HepG2 (cell line): ENCODE results near the gene NFKBIA. TPM values are rescaled to one million over a fixed set of nuclear protein-coding genes. Genes with fewer than 3 reads are reported as not detected.
A peak's percentile ranks its signal among the peaks of the same experiment; 100 is the strongest.

Experiments used
- CC2D1A ChIP-seq: sonication (generic); formaldehyde crosslinking; IDR thresholded peaks from 2 replicates; pipeline ENCODE4 v1.8.1; 2023; ENCODE audit warnings: mild to moderate bottlenecking, missing genetic modification reagents
- DR1 ChIP-seq: sonication (generic); formaldehyde crosslinking; IDR thresholded peaks from 2 replicates; pipeline ENCODE4 v1.8.0; 2021; ENCODE audit warnings: mild to moderate bottlenecking, missing genetic modification reagents, inconsistent platforms
- GLI4 ChIP-seq: sonication (generic); formaldehyde crosslinking; IDR thresholded peaks from 2 replicates; pipeline ENCODE4 v1.5.1; 2020; ENCODE audit warnings: missing genetic modification reagents, mild to moderate bottlenecking, moderate library complexity, borderline replicate concordance
- MBD4 ChIP-seq: IDR thresholded peaks from 2 replicates; pipeline ENCODE4 v1.6.1; 2012; ENCODE audit warnings: low read length, inconsistent platforms, borderline replicate concordance
- MLX ChIP-seq: IDR thresholded peaks from 2 replicates; pipeline ENCODE4 v1.6.1; 2016
- NFATC3 ChIP-seq: sonication (generic); formaldehyde crosslinking; IDR thresholded peaks from 2 replicates; pipeline ENCODE4 v1.5.1; 2020; ENCODE audit warnings: mild to moderate bottlenecking, missing genetic modification reagents
- POLR2AphosphoS5 ChIP-seq: IDR thresholded peaks from 2 replicates; pipeline ENCODE4 v1.6.1; 2012; ENCODE audit warnings: low read depth, low read length
- SAFB2 ChIP-seq: sonication (generic); formaldehyde crosslinking; IDR thresholded peaks from 2 replicates; pipeline ENCODE4 v1.5.1; 2020; ENCODE audit warnings: missing genetic modification reagents, low read depth, mild to moderate bottlenecking, borderline replicate concordance
- XRCC5 ChIP-seq: fragments of 200-400 bp; formaldehyde crosslinking; optimal IDR thresholded peaks from 2 replicates; pipeline ENCODE3; 2017; ENCODE audit warnings: mild to moderate bottlenecking, low read length
- ZBTB8A ChIP-seq: sonication (generic); formaldehyde crosslinking; IDR thresholded peaks from 2 replicates; pipeline ENCODE4 v1.4.0; 2020; ENCODE audit warnings: mild to moderate bottlenecking, low read depth, missing genetic modification reagents, borderline replicate concordance
- ZNF503 ChIP-seq: sonication (generic); formaldehyde crosslinking; IDR thresholded peaks from 2 replicates; pipeline ENCODE4 v1.4.0; 2020; ENCODE audit warnings: missing genetic modification reagents
- ZNF761 ChIP-seq: sonication (generic); formaldehyde crosslinking; conservative IDR thresholded peaks from 2 replicates; pipeline ENCODE4 v1.4.0; 2020; ENCODE audit warnings: mild to moderate bottlenecking, missing genetic modification reagents
- ZSCAN20 ChIP-seq: sonication (generic); formaldehyde crosslinking; IDR thresholded peaks from 2 replicates; pipeline ENCODE4 v1.4.0; 2020; ENCODE audit warnings: missing genetic modification reagents, mild to moderate bottlenecking, borderline replicate concordance
- ZSCAN29 ChIP-seq: sonication (generic); formaldehyde crosslinking; conservative IDR thresholded peaks from 2 replicates; pipeline ENCODE4 v1.4.0; 2020; ENCODE audit warnings: mild to moderate bottlenecking, missing genetic modification reagents
- polyA plus RNA-seq, 8 experiments: library from polyadenylated mRNA; depleted of rRNA in 3 of 8; stranded (reverse) in 7 of 8; unstranded in 1 of 8; fragments of >200 nt; fragmentation: Illumina TruSeq in 4 of 8; extraction: Trizol in 4 of 8; gene quantifications; 2 replicates each; pipeline versions ENCODE4 v1.2.1 to v1.2.3, GENCODE V29; 2011 to 2016; ENCODE audit warnings: low read depth in 4 of 8, missing spikeins in 1 of 8, mixed read lengths in 1 of 8; ENCODE audit not compliant: insufficient read depth in 1 of 8
- total RNA-seq, 5 experiments: library from RNA; depleted of rRNA; stranded (reverse); fragments of >200 nt; fragmentation: Illumina TruSeq; extraction: Trizol; gene quantifications; 2 replicates each; pipeline ENCODE4 v1.2.3, GENCODE V29; 2016; ENCODE audit warnings: low read depth in 1 of 5
- TF ChIP-seq, protein P1 (sequence below): sonication (generic); formaldehyde crosslinking; IDR thresholded peaks from 2 replicates; pipeline ENCODE4 v1.4.0; 2020; ENCODE audit warnings: missing genetic modification reagents, borderline replicate concordance
- TF ChIP-seq, protein P2 (sequence below): sonication (generic); formaldehyde crosslinking; IDR thresholded peaks from 2 replicates; pipeline ENCODE4 v1.5.1; 2020; ENCODE audit warnings: mild to moderate bottlenecking, missing genetic modification reagents, borderline replicate concordance

Gene NFKBIA
- total and polyA plus RNA-seq, 2 of the 13 experiments (the other 11 are each of a cell fraction or from before 2014, with no cell fraction given): 197 to 319 TPM

DNA sequence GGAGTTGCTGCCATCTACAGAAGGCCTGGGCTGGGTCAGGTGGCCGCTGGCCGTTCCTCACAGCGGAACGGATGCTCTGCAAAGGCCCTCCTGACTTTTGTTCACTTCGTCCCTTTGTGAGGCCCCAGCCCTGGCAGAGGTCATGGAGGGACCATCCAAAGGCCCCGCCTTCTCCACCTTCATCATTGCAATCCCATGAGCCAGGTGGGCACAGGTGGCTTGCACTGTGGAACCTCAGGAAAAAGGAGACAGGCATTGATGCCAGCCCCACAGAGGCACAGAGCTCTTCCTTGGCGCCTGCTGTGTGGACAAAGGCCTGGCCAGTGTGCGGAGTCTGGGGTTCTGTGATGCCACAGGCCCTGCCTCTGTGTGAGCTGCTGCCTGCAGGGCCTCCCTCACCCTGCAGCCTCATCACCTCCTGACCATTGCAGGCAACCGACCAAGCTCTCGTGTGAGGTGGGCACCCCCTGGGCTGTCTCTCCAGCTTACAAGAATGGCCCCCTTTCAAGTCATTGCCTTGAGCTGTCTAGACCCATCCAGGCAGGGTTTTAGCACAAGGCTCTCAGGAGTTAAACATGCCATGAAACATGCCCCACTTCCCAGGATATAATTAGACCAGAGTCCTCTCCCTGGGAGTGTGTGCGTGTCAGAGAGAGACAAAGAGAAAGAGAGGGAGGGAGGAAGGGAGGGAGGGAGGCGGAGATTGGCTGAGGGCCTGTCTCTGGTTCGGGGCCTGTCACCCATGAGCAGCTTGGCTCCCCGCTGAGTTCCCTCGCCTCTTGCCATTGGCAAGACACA, 19.3 kb downstream of the NFKBIA start (continued):
- TF ChIP-seq, protein P1, sequence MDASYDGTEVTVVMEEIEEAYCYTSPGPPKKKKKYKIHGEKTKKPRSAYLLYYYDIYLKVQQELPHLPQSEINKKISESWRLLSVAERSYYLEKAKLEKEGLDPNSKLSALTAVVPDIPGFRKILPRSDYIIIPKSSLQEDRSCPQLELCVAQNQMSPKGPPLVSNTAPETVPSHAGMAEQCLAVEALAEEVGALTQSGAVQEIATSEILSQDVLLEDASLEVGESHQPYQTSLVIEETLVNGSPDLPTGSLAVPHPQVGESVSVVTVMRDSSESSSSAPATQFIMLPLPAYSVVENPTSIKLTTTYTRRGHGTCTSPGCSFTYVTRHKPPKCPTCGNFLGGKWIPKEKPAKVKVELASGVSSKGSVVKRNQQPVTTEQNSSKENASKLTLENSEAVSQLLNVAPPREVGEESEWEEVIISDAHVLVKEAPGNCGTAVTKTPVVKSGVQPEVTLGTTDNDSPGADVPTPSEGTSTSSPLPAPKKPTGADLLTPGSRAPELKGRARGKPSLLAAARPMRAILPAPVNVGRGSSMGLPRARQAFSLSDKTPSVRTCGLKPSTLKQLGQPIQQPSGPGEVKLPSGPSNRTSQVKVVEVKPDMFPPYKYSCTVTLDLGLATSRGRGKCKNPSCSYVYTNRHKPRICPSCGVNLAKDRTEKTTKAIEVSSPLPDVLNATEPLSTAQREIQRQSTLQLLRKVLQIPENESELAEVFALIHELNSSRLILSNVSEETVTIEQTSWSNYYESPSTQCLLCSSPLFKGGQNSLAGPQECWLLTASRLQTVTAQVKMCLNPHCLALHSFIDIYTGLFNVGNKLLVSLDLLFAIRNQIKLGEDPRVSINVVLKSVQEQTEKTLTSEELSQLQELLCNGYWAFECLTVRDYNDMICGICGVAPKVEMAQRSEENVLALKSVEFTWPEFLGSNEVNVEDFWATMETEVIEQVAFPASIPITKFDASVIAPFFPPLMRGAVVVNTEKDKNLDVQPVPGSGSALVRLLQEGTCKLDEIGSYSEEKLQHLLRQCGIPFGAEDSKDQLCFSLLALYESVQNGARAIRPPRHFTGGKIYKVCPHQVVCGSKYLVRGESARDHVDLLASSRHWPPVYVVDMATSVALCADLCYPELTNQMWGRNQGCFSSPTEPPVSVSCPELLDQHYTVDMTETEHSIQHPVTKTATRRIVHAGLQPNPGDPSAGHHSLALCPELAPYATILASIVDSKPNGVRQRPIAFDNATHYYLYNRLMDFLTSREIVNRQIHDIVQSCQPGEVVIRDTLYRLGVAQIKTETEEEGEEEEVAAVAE: no peak; the same call in 1 of the 2 replicates
- TF ChIP-seq, protein P2, sequence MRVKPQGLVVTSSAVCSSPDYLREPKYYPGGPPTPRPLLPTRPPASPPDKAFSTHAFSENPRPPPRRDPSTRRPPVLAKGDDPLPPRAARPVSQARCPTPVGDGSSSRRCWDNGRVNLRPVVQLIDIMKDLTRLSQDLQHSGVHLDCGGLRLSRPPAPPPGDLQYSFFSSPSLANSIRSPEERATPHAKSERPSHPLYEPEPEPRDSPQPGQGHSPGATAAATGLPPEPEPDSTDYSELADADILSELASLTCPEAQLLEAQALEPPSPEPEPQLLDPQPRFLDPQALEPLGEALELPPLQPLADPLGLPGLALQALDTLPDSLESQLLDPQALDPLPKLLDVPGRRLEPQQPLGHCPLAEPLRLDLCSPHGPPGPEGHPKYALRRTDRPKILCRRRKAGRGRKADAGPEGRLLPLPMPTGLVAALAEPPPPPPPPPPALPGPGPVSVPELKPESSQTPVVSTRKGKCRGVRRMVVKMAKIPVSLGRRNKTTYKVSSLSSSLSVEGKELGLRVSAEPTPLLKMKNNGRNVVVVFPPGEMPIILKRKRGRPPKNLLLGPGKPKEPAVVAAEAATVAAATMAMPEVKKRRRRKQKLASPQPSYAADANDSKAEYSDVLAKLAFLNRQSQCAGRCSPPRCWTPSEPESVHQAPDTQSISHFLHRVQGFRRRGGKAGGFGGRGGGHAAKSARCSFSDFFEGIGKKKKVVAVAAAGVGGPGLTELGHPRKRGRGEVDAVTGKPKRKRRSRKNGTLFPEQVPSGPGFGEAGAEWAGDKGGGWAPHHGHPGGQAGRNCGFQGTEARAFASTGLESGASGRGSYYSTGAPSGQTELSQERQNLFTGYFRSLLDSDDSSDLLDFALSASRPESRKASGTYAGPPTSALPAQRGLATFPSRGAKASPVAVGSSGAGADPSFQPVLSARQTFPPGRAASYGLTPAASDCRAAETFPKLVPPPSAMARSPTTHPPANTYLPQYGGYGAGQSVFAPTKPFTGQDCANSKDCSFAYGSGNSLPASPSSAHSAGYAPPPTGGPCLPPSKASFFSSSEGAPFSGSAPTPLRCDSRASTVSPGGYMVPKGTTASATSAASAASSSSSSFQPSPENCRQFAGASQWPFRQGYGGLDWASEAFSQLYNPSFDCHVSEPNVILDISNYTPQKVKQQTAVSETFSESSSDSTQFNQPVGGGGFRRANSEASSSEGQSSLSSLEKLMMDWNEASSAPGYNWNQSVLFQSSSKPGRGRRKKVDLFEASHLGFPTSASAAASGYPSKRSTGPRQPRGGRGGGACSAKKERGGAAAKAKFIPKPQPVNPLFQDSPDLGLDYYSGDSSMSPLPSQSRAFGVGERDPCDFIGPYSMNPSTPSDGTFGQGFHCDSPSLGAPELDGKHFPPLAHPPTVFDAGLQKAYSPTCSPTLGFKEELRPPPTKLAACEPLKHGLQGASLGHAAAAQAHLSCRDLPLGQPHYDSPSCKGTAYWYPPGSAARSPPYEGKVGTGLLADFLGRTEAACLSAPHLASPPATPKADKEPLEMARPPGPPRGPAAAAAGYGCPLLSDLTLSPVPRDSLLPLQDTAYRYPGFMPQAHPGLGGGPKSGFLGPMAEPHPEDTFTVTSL (CRISPR knock-in tag): no peak
- TF ChIP-seq NFATC3 (CRISPR knock-in tag) (no peak), GLI4 (CRISPR knock-in tag) (no peak), CC2D1A (CRISPR knock-in tag) (0 out of 2 replicates have a peak, but pooled peaks have one; percentile 75), ZSCAN20 (CRISPR knock-in tag) (no peak; the same call in 1 of the 2 replicates), XRCC5 (no peak), ZNF761 (CRISPR knock-in tag) (no peak; the same call in 1 of the 2 replicates), ZSCAN29 (peak; percentile 95), POLR2AphosphoS5 (peak; percentile 65), SAFB2 (CRISPR knock-in tag) (no peak), ZNF503 (CRISPR knock-in tag) (no peak), DR1 (no peak), MBD4 (no peak), ZBTB8A (CRISPR knock-in tag) (peak; percentile 83), MLX (no peak; the same call in 1 of the 2 replicates)
